Gastrocnemius medialis (tissue), 4 donors: ENCODE data around the gene ZNF579.

Source experiments
- CTCF ChIP-seq, 5 experiments: fragments of 450-650 bp in 3 of 5; fragments of 200-600 bp in 2 of 5; sonication (generic) in 2 of 5; IDR thresholded peaks in 4 of 5; conservative IDR thresholded peaks in 1 of 5; 1 replicate in 4 of 5; 2 replicates in 1 of 5; pipeline ENCODE4 v1.5.1; 2016 to 2019; ENCODE audit warnings: antibody characterized with exemption in 5 of 5, mild to moderate bottlenecking in 3 of 5, moderate library complexity in 3 of 5
- POLR2A ChIP-seq, 2 donors: fragments of 450-650 bp; IDR thresholded peaks; one replicate each; pipeline ENCODE4 v1.6.1; 2017; ENCODE audit warnings: antibody characterized with exemption in 2 of 2, mild to moderate bottlenecking in 2 of 2, moderate library complexity in 2 of 2

- TF ChIP-seq CTCF (IDR thresholded peaks at IDR 0.05 in 4 of 5, conservative IDR thresholded peaks at IDR 0.05 in 1 of 5) (no peak), POLR2A (IDR thresholded peaks at IDR 0.05) (no peak)
Measured at GRCh38 chr19:55592391-55593090, 11.9 kb upstream of the ZNF579 start.
